Tibial nerve (tissue), 4 donors: ENCODE measurements around the gene MDFIC.

Experiments used
- EP300 ChIP-seq, 2 donors: sonication (generic); formaldehyde crosslinking; IDR thresholded peaks; one replicate each; pipeline ENCODE4 v1.6.1; 2017; ENCODE audit warnings: antibody characterized with exemption in 2 of 2, mild to moderate bottlenecking in 1 of 2
- POLR2A ChIP-seq, 2 donors: fragments of 450-650 bp; IDR thresholded peaks; one replicate each; pipeline ENCODE4 v1.6.1; 2017; ENCODE audit warnings: antibody characterized with exemption in 2 of 2, mild to moderate bottlenecking in 2 of 2, moderate library complexity in 2 of 2
- TF ChIP-seq, protein P1 (sequence below), 5 experiments: fragments of 200-600 bp in 3 of 5; fragments of 450-650 bp in 2 of 5; sonication (generic) in 3 of 5; IDR thresholded peaks; one replicate each; pipeline ENCODE4 v1.5.1; 2016 to 2019; ENCODE audit warnings: antibody characterized with exemption in 5 of 5, mild to moderate bottlenecking in 3 of 5, moderate library complexity in 2 of 5

- TF ChIP-seq, protein P1, sequence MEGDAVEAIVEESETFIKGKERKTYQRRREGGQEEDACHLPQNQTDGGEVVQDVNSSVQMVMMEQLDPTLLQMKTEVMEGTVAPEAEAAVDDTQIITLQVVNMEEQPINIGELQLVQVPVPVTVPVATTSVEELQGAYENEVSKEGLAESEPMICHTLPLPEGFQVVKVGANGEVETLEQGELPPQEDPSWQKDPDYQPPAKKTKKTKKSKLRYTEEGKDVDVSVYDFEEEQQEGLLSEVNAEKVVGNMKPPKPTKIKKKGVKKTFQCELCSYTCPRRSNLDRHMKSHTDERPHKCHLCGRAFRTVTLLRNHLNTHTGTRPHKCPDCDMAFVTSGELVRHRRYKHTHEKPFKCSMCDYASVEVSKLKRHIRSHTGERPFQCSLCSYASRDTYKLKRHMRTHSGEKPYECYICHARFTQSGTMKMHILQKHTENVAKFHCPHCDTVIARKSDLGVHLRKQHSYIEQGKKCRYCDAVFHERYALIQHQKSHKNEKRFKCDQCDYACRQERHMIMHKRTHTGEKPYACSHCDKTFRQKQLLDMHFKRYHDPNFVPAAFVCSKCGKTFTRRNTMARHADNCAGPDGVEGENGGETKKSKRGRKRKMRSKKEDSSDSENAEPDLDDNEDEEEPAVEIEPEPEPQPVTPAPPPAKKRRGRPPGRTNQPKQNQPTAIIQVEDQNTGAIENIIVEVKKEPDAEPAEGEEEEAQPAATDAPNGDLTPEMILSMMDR (IDR thresholded peaks at IDR 0.05) = no peak
- TF ChIP-seq POLR2A (IDR thresholded peaks at IDR 0.05) = no peak
- no peak for TF ChIP-seq EP300 (IDR thresholded peaks at IDR 0.05)
Observed at GRCh38 chr7:114973147-114973546, 51.3 kb downstream of the MDFIC start.
